HG03108 (cell line): ENCODE data around the gene PHF21B.

Experiments used
- ATAC-seq: cut with Tn5 transposase; IDR thresholded peaks from one replicate; pipeline ENCODE4 v1.9.1; 2021; ENCODE audit warnings: moderate library complexity; ENCODE audit not compliant: unreplicated experiment

The PHF21B gene

DNA sequence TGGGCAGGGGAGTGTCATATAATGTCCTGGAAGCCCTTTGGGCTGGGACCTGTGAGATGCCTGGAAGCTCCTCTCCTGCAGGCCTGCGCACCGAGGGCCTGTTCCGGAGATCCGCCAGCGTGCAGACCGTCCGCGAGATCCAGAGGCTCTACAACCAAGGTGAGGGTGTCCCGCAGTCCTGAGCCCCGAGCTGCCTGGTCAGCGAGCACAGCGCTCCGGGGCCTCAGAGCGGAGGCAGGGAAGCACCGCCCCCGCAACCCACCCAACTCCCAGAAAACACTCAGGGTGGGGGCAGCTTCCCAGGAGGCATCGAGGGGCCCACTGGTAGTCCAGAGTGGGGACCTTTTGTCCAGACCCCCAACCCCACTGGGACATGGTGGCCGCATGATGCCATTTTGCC is 161.9 kb downstream of the PHF21B start:
- no peak for ATAC-seq

DNA sequence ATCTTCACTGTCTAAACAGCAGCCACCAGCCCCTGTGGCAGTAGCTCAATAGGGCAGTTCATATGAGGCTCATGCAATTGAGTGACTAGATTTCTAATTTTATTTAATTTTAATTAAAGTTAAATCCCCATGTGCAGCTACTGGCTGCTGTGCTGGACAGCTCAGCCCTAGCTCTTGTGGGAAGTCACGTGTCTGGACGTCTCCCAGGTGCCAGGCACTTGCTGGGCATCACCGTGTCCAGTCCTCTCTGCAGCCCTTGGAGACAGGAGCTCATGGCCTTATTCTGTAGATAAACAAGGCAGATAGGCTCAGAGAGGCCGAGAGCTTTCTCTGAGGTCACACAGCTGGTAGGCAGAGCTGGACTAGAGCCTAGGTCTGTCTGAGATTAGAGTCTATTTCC is 162.4 kb downstream of the PHF21B start:
- no peak for ATAC-seq

DNA sequence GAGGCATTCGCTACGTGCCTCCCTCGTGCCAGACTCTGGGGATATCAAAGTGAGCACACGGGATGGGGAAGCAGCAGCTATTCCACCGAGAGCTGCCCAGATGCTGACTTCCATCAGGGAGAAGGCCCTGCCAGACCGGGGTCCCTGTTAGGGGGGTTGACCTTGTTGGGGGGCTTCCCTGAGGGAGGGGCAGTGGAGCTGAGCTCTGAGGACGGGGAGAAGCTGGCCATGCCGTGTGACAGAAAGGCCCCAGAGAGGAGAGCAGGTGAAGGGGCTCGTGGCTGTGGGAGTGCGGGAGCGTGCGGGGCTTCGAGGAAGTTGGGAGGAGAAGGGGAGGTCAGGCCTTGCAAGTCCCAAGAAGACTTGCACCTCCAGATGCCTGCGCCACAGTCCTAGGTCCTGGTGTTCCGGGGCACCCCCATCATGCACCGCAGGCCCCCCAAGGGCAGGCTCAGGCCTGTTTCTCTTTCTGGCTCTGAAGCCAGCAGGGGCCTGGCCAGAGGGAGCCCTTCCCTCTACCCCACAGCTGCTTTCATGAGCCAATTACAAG is 163.0 kb downstream of the PHF21B start:
- ATAC-seq = no peak

DNA sequence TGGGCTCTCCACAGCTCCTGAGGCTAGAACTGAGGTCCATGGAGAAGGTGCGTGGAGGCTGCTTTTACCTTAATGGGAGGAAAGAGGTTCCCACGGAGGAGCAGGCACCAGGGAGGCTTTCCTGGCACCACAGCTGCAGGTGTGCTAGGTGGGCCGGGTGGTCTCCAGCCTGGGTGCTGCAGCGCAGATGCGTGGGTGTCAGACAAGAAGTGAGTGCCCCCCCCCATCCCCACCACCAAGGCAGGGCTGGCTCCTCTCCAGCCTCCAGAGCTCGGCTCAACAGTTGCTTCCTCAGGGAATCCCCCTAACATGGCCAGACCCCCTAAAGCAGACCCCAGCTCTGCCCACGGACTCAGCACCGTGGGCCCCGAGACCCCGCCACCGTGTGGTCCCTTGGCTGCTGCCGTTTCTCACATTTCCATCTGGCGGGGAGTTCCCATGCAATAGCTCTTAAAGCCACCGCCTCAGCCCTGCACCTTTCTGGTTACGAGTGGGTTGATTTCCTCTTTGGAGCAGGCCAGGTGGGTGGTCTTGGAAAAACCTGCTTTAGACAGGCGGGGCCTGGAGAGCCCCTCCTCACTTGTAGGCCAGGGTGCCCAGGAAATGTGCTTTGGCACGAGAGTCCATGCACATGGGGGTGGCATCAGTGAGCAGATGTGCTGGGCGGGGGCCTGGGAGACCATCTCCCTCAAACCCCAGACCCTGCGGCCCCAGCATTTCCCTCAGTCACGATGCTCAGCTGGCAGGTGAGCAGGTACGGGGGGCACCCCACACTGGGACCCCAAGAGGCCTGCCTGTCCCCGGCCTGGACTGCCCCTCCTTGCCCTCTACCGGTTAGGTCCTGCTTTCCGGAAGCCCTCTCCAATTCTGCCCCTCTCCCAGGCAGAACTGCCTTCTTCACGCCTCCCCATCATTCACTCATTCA is 163.7 kb downstream of the PHF21B start:
- no peak for ATAC-seq

DNA sequence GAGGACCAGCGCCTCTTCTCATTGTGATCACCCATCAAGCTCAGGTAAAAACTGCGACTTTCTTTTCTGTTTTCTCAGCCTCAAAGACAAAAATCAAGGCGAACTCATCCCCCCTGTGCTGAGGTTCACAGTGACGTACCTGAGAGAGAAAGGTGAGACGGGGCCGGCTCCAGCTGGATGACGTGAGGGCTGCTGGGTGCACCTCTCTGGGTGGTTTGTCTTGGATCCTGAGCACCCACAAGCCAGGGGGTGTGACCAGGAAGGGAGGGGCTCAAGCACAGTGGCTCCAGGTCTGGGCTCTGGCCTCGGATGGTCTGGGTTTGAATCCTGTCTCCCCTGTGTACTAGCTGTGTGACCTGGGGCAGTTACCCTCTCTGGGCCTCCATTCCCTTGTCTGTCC is 164.6 kb downstream of the PHF21B start:
- ATAC-seq = no peak

DNA sequence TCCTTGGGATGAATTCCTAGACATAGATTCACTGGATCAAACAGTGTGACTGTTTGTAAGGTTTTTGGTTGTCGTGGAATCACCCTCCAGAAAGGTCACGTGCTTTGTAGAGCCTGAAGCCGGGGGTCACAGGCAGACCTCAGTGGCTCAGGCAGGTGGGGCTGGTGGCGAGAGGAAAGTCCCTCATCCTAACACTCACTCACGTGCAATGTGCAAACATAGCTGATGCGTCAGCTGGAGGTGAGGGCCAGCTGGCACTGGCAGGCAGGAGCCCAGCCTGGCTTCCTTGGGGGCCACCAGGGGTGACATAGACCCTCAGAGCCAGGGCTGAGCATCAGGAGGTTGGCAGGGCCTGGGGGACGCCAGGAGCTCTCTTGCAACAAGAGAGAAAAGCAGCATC is 167.4 kb downstream of the PHF21B start:
- ATAC-seq = no peak

DNA sequence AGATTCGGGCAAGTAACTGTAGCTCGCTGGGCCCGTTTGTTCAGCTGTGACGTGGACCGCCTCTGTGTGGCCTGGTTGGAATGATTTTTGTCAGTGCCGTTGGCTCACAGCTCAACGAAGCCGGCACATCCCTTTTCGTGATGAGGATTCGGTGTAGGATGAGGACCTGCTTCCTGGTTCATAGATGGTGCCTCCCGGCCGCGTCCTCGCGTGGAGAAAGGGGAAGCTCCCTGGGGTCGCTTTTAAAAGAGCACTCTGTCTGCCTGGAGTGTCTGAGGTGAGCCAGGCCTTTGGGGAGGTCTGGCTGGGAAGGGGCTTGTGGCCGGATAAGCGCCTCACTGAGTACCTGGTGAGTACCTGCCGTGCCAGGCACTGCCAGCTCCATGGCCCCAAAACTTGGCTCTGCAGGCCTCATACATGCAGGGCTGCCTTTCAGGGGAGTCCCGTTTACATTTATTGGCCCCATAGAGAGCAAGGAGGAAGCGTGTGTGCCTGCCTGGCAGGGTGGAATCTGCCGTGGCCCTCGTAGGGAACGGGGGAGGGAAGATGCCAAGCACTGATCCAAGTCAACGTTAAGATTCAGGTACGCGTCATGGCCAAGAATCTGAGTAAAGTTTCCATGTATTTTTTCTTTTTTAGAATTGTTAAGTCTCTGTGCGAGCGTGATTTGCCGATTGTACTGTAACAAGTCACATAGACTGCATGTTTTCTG is 169.0 kb downstream of the PHF21B start:
- no peak for ATAC-seq

DNA sequence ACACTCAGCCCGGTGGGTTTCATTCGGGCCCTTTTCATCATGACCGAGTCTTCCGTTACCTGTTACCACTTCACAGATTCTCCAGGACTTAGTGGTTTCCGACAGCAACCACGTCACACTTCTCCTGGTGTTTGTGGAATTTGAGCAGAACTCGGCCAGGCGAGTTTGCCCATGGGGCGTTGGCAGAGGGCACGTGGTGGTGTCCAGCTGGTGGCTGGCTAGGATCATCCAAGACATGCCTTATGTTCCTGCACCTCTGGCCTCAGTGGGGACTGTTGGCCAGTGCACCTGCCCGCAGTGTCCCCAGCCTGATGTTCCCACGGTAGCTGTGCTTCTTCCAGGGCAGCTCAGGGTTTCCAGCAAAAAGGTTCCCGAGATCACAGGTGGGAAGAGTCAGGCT is 170.1 kb downstream of the PHF21B start:
- ATAC-seq = no peak

DNA sequence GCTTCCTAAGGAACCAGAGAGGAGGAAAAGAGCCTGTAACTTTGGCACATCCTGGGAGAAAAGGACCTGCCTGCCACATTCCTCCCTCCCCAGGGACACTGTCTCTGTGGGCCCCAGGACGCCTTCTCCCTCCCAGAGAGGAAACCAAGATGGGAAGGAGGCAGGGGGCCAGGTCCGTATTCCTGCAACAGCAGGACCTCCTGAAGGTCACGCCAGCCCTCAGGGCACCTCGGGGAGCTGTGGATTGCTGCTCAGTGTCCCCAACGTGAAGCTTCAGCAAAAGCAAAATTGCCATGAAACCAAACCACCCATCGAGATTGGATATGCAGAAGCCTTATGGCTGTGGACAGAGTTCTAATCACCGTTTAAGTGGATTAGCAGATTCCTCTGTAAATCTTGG is 170.7 kb downstream of the PHF21B start:
- no peak for ATAC-seq

DNA sequence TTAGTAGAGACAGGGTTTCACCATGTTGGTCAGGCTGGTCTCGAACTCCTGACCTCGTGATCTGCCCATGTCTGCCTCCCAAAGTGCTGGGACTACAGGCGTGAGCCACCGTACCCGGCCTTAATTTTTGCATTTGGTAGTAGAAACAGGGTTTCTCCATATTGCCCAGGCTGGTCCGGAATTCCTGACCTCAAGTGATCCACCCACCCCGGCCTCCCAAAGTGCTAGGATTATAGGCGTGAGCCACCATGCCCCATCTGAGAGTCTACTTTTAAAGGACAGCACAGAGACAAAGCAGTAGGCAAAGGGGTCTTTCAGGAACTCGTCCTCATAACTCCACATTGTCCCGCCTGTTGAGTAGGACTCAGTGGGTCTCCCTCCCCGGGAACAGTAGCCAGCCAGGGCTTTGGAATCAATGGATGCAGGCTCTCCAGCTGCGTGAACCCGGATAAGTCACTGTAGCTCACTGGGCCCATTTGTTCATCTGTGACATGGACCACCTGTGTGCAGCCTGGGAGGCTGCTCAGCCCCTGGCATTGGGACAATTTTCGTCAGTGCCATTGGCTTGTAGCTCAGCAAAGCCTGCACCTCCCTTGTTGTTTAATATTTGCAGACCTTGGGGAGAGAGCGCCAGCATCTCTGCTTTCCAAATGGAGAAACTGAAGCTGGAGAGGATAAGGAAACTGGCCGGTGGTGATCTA is 171.3 kb downstream of the PHF21B start:
- no peak for ATAC-seq

DNA sequence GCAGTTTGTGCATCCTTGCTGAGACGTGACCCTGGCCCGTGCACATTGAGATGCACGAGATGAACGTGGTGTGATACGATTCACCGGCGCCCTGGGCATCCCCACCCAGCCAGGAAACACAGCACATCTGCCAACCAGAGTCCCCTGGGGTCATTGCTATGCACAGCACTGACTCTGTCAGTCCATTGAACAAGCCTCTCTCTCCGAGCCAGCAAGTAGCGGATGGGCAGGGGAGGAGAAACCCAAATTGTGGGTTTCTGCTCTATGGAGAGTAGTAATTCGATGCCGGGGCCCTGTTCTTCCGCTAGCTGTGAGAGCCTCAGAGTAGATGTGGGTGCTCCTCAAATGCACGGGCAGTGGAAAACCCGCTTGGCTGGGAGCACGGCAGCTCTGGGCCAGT is 172.3 kb downstream of the PHF21B start:
- ATAC-seq = no peak

DNA sequence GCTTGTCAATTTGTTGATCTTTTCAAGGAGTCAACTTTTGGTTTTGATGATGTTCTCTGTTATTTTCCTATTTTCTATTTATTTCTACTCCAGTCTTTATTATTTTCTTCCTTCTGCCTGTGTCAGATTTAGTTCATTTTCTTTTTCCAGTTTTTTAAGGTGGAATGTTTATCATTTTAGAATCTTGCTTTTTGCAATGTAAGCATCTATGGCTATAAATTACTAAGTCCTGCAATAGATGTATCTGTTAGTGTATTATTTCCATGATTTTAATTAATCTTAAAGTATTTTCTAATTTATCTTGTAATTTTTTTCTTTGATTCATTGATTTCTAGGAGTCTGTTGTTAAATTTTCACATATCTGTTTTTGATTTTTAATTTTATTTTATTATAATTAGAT is 175.7 kb downstream of the PHF21B start:
- ATAC-seq = no peak

DNA sequence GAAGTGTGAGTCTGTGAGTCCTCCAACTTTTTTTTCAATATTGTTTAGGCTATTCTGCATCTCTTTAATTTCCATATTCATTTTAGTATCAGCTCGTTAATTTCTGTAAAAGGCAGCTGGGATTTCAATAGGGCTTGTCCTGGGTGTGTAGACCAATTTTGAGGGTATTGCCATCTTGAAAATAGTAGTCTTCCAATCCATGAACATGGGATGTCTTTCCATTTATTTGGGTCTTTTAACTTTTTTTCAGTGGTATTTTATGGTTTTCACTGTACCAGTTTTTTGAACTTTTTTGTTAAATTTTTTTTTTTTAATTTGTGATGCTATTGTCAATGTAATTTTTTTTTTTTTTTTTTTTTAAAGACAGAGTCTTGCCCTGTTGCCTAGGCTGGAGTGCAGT is 177.9 kb downstream of the PHF21B start:
- no peak for ATAC-seq
